ENCODE results near the gene PRKAR1A.
"Not testable (repeated sequence)": the region's sequence is repeated elsewhere in the genome, so short reads cannot be mapped to it uniquely, and the experiment has no call there.

PRKAR1A gene

DNA sequence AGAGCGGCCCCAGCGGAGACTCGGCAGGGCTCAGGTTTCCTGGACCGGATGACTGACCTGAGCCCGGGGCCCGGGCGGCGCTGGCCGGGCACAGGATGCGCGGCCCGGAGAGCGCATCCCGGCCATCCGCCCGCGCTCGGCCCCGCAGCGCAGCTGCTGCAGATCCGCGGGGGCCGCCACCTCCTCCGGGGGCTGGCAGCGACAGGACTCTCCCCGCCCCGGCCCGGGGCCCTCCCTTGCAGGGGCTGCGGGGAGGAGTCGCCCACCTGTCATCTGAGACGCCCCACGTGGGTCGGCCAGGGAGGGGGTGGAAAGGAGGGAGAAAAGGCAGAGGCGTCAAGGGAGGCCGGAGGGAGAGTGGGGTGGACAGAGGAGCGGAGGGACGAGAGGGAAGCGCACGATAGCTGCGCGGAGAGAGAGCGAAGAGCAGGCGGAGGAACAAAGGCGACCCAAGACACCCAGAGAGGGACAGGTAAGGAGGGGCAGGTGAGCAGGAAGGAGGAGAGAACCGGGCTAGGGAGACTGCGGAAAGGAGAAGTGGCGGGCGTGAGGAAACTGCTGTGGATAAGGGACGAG is 471 bp upstream of the PRKAR1A start:
- DNase-seq = no peak

DNA sequence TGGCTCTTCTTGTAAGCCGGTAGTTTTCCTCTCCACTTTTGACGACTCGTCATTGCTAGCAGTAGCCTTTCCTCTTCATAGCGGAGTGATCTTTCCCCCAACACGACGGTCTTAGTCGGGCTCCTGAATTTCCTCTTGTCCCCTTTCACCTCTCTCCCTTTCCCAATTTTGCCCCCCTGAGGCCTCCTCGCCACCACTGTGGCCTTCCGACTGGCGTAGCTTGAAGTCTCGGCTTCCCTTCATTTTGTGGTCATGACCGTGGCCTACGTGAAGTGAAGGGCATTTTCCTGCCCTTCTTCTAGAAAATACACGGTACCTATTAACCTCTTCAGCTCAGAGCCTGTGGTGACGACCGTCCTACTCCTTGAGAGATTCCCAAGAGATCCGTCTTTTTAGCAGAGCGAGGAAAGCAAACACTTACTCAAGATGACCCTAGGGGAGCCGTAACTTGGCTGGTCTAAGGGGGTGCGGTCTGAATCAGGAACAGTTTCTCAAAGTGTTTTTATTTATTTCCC is 787 bp downstream of the PRKAR1A start:
- DNase-seq = no peak

- no peak for DNase-seq
Observed at GRCh38 chr17:68513932-68514331, 1.7 kb downstream of the PRKAR1A start.

DNA sequence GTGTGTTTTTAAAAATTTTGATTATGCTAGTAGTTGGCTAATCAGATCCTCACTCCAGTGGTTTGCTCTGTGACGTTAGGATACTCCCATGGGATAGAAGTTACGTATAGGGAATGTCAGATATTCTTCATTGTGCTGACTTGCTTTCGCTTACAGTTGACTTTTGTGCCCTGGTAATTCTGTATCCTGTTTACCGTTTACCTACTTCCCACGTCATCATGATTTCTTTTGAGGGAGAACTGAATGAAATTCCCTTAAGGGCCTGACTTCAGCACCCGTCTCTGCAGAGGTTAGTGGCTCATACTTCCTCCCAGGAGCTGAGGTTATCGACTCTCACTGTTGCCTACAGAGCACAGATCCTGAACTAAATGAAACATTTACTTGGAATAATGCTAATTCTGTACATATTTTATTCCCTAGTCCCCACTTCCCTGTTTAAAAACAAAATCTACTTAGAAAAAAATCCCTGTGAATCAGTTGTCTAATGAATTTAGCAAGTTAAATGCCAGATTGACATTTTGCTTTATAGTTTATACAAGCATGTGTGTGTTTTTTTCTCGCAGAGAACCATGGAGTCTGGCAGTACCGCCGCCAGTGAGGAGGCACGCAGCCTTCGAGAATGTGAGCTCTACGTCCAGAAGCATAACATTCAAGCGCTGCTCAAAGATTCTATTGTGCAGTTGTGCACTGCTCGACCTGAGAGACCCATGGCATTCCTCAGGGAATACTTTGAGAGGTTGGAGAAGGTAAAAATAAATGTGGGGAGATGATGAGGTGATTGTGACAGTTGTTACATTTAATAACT is 2.8 kb downstream of the PRKAR1A start:
- DNase-seq = no peak

GRCh38 chr17:68516732-68517131 is 4.5 kb downstream of the PRKAR1A start:
- DNase-seq = no peak

DNA sequence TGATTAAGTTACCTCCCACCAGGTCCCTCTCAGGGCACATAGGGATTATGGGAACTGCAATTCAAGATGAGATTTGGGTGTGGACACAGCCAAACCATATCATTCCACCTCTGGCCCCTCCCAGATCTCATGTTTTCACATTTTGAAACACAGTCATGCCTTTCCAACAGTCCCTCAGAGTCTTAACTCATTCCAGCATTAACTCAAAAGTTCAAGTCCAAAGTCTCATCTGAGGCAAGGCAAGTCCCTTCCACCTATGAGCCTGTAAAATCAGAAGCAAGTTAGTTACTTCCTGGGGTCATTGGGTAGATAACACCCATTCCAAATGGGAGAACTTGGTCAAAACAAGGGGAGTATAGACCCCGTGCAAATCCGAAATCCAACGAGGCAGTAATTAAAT is 5.4 kb downstream of the PRKAR1A start:
- not testable (repeated sequence) for DNase-seq

- no peak for DNase-seq
Observed at GRCh38 chr17:68518063-68518815, 6.0 kb downstream of the PRKAR1A start.

- DNase-seq = not testable (repeated sequence)
Observed at GRCh38 chr17:68519051-68519450, 6.8 kb downstream of the PRKAR1A start.

- no peak for DNase-seq
Observed at GRCh38 chr17:68519911-68520310, 7.7 kb downstream of the PRKAR1A start.

DNA sequence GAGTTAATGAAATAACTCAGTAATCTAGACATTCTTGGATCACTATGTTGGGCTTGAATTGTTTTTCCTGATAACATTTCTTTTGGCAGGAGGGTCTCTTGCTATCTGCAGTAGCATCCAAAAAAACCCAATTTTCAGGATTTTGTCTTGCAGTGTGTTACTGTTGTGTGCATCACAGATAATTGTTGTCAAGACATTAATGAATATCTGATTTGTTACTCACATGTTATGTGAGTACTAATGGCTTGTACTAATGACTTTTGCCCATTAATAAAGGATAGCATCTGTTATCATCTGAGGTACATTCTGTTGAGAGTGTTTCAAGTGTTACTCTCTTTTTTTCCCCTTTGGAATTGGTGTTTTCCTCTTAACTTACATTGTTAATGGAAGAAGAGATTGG is 10.0 kb downstream of the PRKAR1A start:
- DNase-seq = no peak

GRCh38 chr17:68526548-68526947 is 14.3 kb downstream of the PRKAR1A start:
- no peak for DNase-seq

- no peak for DNase-seq
Observed at GRCh38 chr17:68527314-68527713, 15.1 kb downstream of the PRKAR1A start.

DNA sequence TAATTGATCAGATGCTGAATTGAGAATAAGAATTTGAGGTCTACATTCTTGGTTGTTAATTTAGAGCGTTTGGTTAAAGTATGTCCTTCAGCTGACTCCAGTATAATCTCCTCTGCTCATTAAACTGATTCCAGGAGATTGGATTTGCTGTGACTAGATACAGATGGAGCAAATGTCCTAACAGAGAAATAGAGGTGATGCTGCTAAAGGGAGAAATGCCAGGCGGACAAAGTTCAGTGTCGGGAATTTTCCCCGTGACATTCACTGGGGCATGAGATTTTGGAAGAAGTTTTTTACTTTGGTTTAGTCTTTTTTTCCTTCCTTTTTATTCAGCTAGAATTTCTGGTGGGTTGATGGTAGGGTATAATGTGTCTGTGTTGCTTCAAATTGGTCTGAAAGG is 19.0 kb downstream of the PRKAR1A start:
- DNase-seq = no peak

GRCh38 chr17:68532826-68533225 is 20.6 kb downstream of the PRKAR1A start:
- DNase-seq = no peak

DNA sequence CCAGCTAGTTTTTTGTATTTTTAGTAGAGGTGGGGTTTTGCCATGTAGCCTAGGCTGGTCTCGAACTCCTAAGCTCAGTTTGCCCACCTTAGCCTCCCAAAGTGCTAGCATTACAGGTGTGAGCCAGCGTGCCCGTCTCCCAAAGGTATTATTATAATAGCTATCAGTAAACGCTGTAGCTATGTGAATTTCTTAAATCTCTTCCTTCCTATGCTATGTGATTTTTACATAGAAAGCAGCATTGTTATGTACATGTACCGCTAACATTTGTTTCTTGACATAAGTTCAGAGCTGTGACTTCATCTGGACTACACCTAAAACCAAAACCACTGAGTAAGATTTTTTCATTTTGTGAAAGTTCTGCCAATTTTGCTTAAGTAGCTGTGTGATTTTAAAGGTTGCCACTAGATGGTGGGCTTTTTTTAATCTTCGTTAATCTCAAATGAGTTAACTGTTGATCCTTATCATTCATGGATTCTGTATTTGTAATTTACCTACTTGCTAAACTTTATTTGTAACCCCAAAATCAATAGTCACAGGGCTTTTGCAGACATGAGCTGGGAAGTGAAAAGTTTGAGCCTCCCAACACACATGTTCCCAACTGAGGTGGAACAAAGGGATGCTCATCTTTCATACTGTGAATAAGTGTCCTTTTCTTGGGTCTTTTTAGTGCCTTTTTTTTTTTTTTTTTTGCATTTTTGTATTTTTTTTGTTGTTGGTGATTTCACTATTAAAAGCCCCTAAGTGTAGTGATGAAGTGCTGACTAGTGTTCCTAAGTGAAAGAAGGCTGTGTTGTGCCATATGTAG is 21.9 kb downstream of the PRKAR1A start:
- DNase-seq = no peak

DNA sequence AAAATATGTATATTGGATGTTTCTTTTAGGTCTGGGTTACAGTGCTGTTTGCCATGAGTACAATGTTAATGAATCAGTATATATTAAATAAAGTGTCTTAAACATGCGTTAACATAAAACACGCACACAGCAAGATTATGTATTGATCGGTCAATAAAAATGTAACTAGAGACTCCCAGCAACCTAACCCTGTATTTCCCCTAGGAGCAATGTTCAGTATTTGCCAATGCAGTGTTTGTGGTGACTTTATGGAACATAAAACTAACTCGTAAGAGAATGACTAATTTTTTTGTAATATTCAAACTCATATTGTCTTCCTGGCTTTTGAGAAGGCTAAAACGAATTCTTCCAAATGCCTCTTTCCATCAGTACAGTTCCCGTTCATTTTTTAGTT is 22.5 kb downstream of the PRKAR1A start:
- DNase-seq = no peak

DNA sequence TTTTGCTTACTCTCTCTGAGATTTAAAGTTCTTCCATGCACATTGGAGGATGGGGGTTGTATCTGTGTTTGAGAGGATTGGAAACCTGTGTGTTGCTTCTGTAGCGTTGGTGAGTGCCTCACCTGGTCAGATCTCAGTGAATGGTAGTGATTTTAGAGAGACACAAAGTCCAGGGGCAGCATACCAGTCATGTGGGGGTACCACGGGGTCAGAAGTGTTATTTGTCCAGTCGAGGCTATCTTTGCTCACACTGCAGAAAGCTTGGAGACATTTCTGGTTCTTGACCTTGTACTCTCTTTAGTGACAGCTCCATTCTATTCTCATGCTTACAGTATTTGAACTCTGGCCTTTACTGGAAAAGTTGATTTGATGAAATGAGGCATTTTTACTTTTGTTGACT is 23.7 kb downstream of the PRKAR1A start:
- no peak for DNase-seq

- no peak for DNase-seq
Observed at GRCh38 chr17:68539548-68540467, 27.6 kb downstream of the PRKAR1A start.

DNA sequence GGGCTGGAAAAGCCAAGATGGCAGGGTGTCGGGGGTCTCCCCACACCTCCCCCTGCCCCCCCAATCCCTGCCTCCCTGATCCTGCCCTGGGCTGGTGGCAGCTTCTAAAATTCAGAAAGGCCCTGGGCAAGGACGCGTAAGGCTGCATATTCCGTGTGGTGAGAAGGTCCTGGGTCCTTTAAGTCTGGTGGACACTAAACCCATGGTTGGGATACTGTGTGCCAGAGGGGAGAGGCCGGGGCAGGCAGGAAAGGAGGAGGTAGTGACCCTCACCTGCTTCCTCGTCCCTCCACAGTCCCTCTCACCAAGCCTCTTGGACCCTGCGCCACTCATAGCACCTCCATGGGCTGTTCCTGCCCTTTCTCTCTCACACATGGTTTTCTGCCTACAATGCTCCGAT is 28.8 kb downstream of the PRKAR1A start:
- no peak for DNase-seq

DNA sequence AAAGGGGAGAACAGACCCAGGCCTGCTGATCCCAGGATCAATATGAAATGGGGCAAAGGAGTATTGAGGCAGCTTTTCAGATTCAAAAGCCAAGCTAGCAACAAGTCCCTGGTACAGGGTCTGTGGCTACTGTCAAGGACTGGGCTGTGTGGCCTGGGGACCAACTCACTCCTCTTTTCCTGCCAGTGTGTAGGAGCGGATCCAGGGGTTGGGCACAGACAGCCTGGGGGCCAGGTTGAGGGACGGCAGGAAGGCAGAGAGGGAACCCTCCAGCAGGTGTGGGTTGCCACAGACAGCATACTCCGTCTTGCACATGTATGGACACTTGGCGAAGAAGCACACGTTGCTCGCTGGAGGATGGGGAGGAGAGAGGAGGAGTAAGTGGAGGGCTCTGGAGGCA is 29.6 kb downstream of the PRKAR1A start:
- no peak for DNase-seq

- no peak for DNase-seq
Observed at GRCh38 chr17:68542698-68543463, 30.7 kb downstream of the PRKAR1A start.

Measured in NCI-H1048 (cell line).